Measurements from ENCODE around the gene ADGRL2.

The ADGRL2 gene

DNA sequence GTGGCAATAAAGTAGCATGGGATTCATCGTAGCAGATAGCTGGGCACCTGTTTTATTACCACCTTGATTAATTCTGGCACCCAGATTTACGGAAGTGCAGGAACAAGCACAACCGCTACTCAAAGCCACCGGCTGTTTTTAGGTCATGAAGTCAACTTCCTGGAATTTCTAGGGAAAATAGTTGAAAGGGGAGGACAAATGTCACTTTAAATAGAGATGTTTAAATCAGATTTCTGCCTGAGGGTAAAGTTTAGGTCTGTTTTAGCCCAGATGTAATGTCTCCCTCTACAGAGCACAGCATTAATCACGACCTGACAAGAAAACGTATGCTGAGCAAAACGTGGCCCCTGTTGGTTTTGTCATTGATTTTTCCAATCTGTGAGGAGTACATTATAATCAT, 8.0 kb downstream of the ADGRL2 start:
- no peak for DNase-seq

DNA sequence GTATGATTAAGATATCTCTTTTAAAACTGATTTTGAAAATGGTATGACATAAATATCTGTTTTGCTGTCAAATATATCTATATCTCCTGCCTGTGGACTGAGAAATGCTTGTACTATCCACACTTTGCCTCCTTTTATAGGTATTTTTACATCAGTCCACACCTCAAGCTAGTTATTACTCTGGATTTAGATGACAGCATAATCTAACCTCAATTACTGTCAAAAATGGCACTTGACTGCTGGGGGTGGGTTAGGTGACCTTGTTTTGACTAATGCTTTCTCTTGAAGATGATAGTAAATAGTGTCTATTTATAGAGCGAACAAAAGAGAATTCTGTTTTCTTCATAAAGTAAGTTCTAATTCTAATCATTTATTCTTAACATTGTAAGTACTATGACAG, 9.1 kb downstream of the ADGRL2 start:
- DNase-seq, result no peak

DNA sequence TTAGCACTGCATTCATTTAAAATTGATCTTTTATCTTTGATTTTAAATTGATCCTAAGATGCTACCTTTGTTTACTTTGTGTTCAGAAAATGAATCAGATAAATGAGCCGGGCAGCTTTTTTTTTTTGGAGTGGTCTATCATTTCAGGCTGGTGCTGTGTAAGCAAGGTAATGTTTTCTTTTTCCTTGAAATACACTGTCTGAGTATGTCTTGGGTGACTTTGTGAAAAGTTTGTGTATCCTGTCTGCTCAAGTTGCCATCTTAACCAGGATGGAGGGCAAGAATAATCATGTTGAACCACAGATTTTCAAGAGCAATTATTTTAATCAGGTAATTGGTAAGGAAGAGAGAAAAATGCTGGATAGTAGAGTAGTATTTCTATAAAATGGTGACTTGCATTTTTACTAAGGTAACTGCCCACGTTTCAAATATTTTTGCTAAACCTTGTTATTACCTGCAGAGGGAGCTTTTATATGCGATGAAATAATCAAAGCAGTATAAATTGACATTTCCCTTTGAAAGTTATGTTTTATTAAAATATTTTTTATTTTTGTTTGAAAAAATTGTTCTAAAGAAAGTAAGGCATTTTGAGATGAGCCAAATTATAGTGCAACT, 11.1 kb downstream of the ADGRL2 start:
- peak; percentile 15 for DNase-seq

DNA sequence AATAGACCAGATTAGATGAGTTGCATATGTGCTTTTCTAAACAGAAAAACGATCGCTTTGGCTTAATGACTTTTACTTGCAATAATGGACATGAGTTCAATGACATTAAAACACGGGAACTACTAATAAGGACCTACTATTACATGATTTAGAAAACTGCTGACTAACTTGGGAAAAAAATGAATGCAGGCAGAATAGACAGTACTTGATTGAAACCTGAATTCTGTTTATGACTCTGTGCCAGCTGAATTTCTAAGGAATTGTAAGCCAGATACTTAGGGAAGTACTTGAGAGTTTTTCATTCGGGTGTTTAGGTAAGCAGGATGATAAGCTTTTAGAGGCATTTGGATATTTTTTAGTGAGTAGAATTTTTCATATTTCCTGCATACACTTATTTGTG, 12.0 kb downstream of the ADGRL2 start:
- DNase-seq, result no peak

DNA sequence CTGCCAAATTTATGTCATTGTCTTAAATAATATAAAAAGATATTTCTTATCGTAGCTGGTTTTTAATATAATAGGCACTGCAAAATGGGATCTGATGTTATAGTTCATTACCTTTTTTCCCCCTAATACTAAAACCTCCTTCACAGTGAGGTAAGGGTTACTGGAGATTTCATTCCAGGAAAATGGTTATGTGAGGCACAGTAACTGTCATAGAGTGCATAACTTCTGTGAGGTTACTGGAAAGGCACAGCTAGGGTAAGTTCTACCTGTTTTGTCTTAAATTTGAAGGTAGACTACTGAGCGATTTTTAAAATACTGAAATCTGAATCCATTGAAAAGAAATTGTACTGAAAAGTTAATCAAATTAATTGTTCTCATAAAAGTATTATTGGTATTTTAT, 13.0 kb downstream of the ADGRL2 start:
- no peak for DNase-seq

DNA sequence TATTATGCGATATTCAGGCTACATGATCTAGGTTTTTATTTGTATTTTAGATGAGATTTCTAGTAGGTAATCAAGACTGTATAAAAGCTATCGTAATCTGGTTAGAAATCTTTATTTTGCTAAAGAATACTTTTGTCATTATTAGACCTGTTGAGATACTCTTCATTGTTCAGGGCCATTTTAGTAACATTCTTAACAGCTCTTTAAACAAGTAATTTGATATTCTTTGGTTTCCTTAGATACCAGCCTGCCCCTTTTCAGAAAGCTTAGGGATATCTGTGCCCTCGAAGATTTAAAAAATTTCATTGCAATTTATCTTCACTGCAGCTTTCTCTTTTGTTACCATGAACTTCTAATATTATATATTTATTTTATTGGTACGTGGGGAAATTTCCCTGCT, 18.9 kb downstream of the ADGRL2 start:
- no peak for DNase-seq

DNA sequence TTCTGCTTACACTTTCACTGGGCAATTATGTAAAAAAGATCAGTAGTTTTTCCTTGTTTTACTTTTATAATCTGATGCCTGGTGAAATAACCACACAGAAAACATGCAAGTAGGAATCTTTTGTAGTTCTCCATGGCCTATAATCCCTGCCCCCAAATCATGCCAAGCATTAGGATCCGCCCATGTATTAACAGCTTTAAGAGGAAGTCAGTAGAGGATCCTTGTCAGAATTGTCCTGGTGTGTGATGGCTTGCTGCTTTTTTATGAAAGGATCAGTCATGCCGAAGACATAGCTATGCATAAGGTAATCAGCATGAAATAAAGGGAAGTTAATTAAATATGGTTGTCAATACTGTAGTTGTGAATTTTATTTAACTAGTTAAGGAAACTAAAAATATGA, 20.0 kb downstream of the ADGRL2 start:
- DNase-seq, result no peak

DNA sequence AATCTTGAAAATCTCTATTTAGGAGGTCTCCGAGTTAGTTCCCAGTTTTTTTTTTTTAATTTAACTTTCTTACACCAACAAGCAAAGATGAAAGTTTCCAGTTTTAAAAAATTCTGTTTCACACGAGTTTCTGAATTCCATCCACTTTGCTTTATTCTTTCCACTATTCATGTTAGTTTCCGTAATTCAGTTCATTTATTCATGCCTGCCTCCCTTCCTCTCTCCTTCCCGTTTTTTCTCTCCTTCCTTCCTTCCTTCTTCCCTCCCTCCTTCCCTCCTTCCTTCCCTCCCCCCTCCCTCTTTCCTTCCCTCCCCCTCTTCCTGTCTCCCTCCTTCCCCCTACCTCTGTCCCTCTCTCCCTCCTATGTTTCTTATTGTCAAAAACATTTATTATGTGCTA, 22.3 kb downstream of the ADGRL2 start:
- no peak for DNase-seq

DNA sequence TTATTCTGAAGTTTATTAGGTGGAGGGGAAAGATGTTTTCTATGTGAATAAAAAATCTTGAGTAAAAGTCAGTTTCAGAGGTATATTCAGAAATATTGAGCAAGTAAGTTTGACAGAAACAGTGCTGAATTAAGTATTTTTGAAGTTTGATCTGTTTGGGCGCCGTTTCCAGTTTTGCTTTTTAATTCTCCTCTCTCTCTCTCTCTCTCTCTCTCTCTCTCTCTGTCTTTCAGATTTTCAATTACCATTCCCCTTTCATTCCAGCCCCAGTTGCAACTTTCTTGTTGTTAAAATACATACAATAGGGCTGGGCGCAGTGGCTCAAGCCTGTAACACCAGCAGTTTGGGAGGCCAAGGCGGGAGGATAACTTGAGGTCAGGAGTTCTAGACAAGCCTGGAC, 24.0 kb downstream of the ADGRL2 start:
- no peak for DNase-seq

DNA sequence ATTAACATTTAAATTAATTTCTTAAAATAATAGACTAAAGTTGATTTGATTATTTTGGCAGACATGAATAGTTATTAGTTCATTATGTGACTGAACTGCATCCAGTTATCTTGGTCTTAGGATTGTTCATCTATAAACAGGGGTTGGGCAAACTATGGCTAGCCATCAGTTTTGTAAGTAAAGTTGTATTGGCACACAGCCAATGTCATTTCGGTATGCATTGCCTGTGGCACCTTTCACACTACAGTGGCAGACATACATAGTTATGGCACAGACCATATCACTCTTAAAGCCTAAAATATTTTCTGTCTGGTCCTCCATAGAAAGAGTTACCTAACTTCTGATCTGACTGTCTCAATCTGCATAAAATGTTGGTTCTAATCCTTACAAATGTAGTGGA, 27.2 kb downstream of the ADGRL2 start:
- DNase-seq, result no peak

DNA sequence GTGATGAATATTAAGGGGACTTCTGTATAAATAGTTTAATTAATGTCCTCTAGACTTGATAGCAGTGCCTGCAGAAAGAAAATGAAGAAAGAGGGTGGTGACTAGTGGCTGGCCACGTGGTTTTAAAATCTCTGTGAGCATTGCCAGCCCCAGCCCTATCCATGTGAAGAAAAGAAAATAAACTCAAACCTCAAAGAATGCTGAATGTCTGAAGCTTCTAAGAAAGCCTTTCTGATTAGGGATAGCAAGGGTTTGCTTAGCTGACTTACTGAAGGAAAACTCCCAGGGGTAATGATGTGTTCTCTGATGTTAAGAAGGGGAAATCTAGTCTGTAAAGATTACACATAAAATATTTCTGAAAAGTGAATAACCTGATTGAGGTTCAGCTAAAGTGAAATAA, 31.8 kb downstream of the ADGRL2 start:
- DNase-seq, result no peak

DNA sequence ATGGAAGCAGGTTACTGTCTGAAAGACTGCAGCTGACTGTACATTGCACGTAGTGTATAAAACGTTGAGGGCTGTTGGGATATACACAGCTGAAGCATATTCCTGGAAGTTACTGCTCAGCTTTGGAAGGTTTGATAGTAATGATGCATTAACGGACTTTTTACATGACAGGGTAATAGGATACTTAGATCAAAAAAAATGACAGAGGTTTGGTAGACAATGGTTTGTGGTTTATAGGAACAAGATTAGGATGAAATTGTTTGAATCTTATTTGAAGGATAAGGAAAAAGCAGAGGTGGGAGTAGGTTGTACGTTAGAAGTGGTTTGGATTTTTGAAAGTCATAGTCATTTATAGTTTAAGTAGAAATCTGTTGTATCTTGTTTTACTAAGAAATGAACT, 33.0 kb downstream of the ADGRL2 start:
- DNase-seq, result no peak

DNA sequence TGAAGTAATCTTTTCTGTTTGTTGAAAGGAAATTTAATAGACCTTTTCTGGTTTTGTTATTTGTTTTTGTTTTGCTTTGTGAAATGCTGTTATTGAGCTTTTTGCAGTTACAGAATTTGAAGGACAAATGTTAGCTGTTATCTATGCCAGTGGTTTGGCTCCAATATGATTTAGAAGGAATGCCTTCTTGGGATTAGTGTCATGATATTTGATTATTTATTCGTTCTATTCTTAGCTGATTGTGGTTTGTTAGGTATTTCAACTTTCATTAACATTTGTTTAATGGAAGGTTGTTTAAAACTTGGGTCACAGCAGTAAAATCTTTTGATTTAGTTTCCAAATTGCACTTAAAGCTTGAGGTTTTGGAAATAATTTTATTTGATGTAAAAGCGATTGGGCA, 33.5 kb downstream of the ADGRL2 start:
- DNase-seq, result no peak

DNA sequence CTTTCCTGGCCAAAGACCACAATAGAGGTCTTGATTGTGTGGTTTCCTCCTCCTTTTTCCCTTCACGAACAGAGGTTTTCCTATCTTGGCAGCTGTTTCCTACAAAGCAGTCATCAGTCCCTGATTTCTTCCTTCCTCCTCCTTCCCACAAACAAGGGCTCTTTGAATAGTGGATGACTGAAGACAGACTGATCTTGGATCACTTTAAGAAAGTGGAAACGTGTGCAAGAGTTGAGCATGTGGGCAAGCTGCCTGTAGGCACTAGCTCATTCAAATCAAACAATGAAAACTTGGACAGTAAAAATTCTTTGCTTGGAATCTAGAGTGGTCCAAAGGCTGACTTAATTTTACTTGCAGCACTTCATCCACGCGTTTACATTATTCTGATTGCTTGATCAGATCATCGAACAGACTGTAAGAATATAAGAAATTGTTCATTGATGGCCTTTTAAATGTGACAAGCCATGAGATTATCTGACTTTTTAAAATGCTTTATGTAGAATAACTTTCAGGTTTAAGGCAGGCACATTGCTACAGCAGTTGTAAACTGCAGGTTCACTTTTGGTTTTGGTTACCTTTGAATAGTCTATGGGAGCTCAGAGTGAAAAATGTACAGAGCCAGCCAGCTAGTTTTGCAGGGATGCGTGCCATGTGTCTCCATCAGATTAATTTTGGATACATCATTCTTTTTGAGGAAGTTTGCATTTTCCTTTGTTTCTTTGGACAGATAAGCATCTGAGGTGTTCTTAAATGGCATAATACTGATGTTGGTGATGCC, 34.4 kb downstream of the ADGRL2 start:
- no peak for DNase-seq

DNA sequence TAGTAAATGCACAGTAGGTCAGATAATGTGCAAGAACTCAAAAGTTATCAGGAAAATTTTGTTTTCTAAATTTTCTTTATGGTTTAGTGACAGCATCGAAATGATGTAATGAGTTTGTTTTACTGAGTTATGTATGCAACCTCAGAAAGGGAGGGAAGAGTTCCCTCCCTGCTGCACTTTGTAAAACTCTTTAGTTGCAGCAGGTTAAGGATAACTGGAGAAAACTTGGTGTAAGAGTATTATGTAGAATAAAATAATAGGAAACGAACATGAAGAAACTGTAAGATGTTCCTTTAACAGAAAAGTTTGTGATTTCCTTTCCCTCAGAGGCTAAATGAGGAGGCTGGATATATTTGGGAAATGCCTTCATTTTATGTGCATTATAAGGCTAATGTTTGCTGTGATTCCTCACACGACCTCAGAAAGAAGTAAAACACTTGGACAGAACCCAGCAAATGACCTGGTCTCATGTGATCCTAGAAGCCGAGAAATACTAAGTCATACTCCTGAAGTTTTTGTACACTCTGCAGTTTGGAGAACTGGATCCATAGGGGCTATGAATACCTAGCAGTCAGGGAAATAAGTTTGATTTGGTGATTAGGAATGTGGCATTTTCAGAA, 35.4 kb downstream of the ADGRL2 start:
- DNase-seq, result no peak

DNA sequence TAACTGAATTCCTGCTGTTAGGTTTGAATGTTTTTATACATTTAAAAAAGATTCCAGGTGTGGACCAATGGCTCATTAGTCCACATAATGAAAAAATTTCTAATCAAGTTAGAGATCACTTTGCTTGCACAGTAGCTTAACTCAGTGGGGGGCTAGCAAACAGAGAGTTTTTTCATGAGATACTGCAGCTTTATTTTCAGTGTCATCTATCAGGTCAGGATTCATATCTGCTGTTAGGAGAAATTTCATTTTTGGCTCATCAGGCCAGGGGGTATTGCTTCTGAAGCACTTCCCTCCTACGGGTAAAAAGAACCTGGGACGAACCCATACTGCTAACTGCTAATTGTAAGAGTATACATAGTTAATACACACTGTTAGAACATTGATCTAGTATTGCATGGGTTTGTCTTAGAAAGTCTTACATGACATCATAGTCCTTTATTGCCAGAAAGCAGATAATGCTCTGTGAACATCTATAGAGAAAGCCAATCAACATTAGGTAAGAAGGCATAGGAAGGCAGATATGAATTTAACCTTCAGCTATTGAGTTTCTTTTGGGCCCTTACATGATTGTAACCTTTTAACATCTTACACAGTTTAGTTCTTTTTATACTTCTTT, 38.0 kb downstream of the ADGRL2 start:
- DNase-seq, result no peak

DNA sequence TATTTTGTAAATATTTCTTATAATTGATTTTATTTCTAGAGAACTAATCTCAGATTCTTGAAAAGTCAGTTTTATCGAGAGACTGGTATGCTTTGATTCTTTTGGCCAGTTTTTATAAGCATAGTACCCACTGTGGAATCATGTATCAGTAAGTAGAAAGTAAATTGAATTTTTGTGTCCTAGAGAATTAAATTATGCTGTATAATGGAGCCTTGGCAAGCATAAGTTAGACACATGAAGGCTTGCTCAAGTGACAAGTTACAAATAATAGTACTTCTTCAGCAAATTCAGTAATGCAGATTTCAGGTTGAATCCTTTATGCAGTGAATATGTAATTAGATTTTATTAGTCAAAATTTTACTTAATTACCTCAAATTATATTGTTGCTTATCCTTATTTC, 40.1 kb downstream of the ADGRL2 start:
- DNase-seq, result no peak

DNA sequence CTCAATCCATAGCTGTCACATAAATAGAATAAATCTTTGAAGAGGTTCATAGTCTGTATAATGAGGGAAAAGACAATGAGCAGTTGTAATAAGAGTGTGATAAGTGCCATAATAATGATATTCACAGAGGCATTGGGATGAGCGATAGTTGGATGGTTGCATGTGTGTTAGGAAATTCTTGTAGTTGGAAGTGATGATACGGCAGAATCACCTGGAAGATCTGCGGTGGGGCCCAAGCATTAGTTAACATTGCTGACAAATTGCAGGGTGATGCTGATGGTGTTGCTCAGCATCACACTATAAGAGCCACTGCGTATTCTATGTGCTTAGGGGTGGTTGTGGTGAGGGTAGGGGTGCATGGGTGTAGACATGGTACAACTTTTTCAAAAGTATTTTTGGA, 41.1 kb downstream of the ADGRL2 start:
- no peak for DNase-seq

DNA sequence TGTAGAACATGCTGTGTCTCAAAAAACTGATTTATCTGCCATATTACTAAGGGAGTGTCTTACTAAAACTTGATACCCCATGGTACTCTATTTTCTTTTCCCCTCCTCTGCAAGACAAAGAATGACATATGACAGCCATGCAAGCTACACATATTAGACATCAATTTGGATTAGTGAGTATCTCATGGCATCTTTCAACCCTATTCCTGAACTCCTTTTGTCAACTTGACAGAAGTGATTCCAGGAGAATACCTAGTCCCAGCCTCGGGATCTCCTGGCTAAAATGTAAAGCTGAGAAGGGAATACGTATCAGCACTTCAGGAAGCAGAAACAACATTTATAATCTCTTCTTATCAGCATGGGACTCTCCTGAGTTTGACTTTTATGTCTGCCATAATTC, 43.7 kb downstream of the ADGRL2 start:
- no peak for DNase-seq

DNA sequence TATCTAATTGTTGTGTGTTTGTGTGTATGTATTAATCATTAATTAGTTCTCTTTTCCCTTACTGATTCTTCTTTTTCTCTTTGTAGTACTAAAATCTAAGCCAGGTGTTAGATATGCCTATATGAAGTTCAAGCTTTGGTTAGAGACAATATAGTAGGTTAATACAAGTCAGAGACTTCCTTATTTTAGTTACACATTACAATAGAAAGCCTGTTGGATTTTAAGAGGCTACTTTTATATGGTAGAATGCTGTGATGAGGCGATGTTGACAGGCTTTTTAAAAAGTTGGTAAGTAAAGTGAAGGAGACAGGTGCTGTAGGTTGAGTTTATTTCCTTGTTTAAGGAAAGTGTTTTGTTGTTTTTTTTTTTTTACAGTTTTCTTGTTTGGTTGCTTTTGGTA, 45.9 kb downstream of the ADGRL2 start:
- DNase-seq, result no peak

DNA sequence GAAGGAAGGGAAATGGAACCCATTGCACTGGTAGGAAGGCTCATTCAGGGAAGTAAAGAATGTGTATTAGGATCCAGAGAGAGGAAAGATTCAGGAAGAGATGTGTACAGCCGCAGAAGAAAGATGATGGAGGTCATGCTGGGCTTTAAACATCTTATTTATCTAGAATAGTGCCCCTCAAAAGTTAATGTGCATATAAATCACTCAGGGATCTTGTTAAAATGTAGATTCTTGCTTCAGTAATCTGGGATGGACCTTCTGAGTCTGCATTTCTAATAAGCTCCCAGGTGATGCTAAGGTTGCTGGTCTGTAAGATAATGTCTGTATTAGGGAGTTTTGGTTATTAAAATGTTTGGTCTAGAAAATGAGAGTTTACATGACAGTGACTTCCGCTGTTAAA, 46.3 kb downstream of the ADGRL2 start:
- no peak for DNase-seq

DNA sequence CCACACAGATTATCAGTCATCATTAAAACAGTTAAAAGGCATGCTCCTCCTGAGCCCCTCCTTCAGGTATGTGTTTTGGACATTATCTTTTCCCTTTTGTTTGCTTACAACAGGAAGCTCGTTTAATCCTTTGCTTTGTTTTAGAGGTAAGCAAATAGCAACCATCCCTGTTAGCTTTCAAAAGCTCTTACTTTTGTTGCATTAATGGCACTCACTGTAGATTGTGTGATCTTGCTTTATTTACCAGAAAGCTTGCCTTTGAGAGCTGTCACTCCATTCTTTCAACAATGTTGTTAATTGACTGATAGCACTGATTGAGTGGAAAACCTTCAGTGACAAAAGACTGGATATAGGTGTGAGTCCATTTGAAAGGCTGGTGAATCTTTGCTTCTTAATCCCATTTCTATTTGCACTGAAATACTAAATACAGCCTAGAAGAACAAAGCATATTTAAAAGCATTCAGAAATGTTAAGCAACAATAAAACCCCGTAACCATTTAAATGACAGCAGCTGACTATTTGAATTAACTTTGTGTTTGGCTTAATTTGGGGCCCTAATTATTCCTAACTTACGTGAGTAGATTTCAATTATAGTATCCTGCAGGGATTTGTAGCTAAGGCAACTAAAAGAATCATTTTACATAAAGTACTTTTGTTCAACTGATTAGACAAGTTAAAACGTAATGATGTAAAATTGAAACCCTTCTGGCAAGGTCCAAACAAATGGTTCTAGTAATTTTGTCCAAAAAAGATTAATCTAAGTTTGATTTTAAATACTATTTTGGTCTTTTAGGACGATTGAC, 48.3 kb downstream of the ADGRL2 start:
- DNase-seq, result no peak

DNA sequence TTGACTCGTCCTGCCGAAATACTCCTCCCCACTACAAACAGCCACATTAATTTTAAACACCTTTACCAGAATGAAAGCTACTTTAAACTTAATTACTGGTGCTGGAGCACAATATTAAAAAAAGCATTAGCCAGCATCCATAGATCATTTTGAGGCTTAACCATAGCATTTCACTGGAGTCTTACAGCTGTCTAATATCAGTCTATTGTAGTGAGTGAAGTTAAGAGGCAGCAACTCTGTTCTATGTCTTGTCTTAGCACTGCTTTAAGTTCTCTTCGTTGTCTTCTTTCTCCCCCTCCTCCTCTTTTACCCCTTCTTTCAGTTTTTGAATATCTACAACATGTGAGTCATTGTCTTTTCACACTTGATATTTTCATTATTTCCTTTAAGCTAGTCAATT, 49.3 kb downstream of the ADGRL2 start:
- DNase-seq, result no peak
